T-helper 1 cell treated with Interleukin-12 subunit alpha and Interleukin-12 subunit beta and Interleukin-4 antibody, amounts not matched to agents 30 ng/mL and 1 ng/mL, for 36 hours (primary cell): ENCODE measurements around the gene METTL17. TPM values are rescaled to one million over a fixed set of nuclear protein-coding genes. Genes with fewer than 3 reads are reported as not detected.
"Not testable (repeated sequence)": the region's sequence is repeated elsewhere in the genome, so short reads cannot be mapped to it uniquely, and the experiment has no call there.

Source experiments
- intact Hi-C: fragments of 100-400 bp; cut with micrococcal nuclease; formaldehyde crosslinking; loops from one replicate; pipeline ENCODE4 v1.15.1; 2024
- total RNA-seq: library from RNA; stranded (reverse); gene quantifications from 2 replicates; pipeline ENCODE4 v1.2.3, GENCODE V29; 2022

METTL17 gene
- 90.7 and 96.3 TPM in 2 replicates for total RNA-seq

GRCh38 chr14:20989787-20990600 lies at the start of gene METTL17:
METTL17 (plus strand) TSS chr14:20989980; CDS start chr14:20990003, 23 bp downstream.
- intact Hi-C loops: loop anchor here (1.0 to 10.0 kb wide), 4 partner anchors 19 to 645 kb away; partner anchors contain the start of genes PARP2 and TEP1

- intact Hi-C loops: not testable (repeated sequence)
Measured at GRCh38 chr14:20945146-20945545, 44.6 kb upstream of the METTL17 start.

GRCh38 chr14:20946707-20947106 lies 43.1 kb upstream of the METTL17 start:
- intact Hi-C loops: not testable (repeated sequence)

GRCh38 chr14:20954736-20955537 lies 34.8 kb upstream of the METTL17 start, which contains the start of gene RNASE2:
RNASE2 (plus strand) TSS chr14:20955487; CDS start chr14:20955772, 285 bp downstream.
- intact Hi-C loops: not testable (repeated sequence)

DNA sequence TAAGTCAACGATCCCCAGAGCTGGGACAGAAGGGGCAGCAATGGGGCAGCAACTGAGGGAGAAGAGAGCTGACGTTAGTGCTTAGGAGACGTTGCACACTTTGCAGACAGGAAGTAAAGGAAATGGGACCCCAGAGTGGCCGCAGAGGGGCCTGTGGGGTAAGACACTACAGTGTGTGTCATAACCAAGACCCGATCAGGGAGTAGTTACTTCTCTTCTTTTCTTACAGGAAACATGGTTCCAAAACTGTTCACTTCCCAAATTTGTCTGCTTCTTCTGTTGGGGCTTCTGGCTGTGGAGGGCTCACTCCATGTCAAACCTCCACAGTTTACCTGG lies 34.3 kb upstream of the METTL17 start:
- intact Hi-C loops: not testable (repeated sequence)

DNA sequence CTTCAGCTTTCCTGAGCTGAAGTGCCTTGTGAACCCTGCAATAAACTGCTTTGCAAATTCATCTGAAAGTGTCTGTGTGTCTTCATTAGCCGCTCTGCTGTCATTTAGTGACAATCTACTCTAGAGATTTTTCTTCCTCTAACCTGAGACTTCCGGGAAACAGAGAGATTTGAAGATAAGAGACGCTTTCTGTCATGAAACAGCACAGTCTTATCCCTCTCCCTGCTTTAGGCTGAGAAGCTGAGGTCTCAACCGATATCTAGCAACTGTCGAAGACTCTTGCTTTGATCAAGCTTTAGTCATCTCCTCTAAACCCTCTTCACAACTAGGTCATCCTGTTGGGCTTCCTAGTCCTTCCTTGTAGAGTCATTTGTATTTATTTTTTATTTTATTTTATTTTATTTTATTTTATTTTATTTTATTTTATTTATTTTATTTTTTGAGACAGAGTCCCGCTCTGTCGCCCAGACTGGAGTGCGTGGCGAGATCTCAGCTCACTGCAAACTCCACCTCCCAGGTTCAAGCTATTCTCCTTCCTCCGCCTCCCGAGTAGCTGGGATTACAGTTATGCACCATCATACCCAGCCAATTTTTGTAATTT lies 33.3 kb upstream of the METTL17 start:
- intact Hi-C loops: no loop called here

GRCh38 chr14:20958946-20959345 lies 30.8 kb upstream of the METTL17 start:
- intact Hi-C loops: not testable (repeated sequence)

GRCh38 chr14:20969336-20969735 lies 20.4 kb upstream of the METTL17 start:
- intact Hi-C loops: no loop called here

GRCh38 chr14:20970647-20970982 lies 19.2 kb upstream of the METTL17 start:
- intact Hi-C loops: loop anchor here (5.0 kb wide), 3 partner anchors 98 to 508 kb away; partner anchors contain the start of genes PIP4P1 and RNASE4

DNA sequence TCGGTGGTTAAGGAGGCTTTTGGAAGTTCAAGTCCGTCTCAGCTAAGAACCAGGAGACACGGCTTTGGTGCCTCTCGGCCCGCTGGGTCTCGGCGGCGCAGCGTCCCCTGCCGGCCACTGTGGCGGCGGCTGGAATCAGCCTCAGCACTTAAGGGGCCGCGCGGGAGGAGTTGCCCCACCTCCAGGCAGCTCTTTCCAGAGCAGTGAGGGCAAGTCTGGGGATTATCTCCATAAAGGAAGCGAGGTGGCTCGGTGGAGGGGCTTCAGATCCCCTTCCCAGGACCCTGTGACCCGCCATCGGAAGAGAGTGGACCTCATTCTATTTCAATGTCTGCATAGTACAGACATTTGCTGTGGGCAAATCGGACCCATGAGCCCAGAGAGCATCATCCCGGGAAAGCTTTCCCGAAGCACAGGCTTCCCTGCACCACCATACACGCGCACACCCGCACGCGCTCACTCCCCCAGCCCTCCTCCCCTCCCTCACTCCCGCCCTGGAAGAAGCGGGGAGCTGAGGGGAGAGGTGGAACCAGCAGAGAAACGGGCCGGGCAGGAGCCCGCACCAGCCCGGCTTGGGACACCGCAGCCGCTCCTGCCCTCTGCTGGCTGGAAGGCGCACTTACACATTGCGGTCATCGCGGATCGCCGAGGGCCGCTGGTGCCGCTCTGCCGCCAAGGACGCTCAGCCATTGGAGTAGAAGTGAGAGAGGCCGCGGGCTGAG lies 18.6 kb upstream of the METTL17 start:
- intact Hi-C loops: loop anchor here (1.0 to 5.0 kb wide), 9 partner anchors 10 to 509 kb away; partner anchors contain the start of genes METTL17, PIP4P1 and RNASE4

DNA sequence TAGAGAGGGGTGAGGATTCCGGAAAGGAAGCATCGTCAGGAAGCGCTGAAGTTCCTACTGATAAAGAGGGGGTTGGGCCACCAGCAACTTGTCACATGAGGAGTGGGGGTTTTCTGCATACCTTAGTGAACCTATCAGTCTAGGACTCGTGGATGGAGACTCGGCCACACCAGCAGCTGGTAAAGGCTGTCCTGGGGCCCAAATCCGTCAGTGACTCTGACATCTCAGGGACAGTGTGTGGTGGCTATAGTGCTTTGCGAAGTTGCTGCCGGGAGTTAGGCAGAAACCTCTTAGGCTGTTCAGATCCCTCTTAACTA lies 18.1 kb upstream of the METTL17 start:
- intact Hi-C loops: loop anchor here (1.0 to 5.0 kb wide), 9 partner anchors 10 to 509 kb away; partner anchors contain the start of genes METTL17, PIP4P1 and RNASE4

GRCh38 chr14:20973501-20973900 lies 16.3 kb upstream of the METTL17 start:
- intact Hi-C loops: loop anchor here (5.0 kb wide), 3 partner anchors 101 to 511 kb away; partner anchors contain the start of genes PIP4P1 and RNASE4

GRCh38 chr14:20976291-20976690 lies 13.5 kb upstream of the METTL17 start:
- intact Hi-C loops: no loop called here

DNA sequence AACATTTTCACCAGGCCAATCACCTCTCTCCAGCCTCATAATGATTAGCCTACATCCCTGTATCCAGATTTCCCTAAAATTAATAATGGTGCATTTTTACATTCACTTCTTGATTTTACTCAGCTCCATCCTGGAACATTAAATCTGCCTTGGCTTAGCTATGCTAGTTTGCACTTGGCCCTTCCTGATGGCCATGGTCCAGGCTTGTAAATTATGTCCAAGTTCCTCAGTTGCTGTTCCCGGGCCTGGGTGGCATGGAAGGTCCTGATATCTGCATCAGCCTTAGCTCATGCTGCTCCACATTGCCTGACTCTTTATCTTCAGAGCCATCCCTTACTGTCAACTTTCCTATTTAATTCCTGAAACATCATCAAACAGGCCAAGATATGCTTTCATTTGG lies 11.1 kb upstream of the METTL17 start:
- intact Hi-C loops: no loop called here

DNA sequence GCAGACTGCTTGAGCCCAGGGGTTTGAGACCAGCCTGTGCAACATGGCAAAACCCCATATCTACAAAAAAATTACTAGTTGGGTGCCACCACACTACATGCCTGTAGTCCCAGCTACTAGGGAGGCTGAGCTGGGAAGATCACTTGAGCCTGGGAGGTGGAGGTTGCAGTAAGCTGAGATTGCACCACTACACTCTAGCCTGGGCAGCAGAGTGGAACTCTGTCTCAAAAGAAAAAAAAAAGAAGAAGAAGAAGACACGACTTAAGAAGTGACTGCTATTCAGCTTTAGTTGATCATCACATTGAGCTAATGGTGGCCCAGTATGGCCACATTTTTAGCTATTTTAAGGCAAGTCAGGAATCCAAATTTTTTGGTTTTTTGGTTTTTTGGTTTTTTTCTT lies 8.9 kb upstream of the METTL17 start:
- intact Hi-C loops: loop anchor here (10.0 kb wide), 1 partner anchor 636 kb away; the partner anchor contains the start of gene PARP2

DNA sequence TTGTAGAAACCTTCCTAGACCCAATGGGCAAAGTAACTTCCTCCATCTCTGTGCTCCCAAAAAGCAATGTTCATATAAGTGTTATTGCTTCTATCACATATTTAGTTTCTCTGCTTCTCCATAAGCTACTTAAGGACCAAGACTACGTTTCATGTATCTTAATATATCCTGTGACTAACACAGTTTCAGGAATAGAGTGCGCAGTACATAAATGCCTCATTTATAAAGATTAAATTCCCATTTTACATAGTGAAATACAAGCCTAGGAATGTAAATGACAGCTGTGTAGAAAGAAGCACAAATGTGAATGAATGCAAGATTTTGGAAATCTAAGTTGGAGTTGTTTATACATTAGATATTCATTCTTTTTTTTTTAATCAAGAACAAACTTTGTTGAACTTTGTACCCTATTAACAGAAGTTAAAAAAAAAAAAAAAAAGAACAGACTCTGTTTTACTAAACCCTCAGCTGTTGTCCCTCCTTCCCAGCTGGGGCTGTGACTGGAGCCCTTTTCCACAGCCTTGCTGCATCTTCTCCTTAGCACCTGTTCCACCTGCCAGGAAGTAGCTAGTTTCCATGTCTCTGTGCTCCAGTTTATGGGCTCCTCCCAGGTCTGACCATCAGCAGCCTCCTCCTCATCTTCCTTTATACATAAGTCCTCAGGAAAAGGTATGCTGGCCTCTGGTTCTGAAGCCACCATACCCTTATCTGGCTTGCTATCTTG lies 7.0 kb upstream of the METTL17 start:
- intact Hi-C loops: loop anchor here (10.0 kb wide), 1 partner anchor 638 kb away; the partner anchor contains the start of gene PARP2

DNA sequence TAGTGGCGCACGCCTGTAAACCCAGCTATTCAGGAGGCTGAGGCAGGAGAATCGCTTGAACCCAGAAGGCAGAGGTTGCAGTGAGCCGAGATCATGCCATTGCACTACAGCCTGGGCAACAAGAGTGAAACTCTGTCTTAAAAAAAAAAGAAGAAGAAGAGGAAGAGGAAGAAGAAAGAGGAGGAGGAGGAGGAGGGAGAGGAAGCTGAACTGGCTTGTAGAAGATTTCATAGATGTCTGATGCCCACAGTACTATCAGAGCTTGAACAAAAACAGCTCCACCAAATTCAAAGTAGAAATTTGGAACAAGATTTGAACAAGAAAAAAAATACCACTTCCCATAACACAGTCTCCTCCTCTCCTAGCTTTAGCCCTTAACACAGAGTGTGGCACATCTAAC lies 4.1 kb upstream of the METTL17 start:
- intact Hi-C loops: loop anchor here (10.0 kb wide), 1 partner anchor 641 kb away; the partner anchor contains the start of gene PARP2

- intact Hi-C loops: loop anchor here (10.0 kb wide), 1 partner anchor 642 kb away; the partner anchor contains the start of gene PARP2
Measured at GRCh38 chr14:20986811-20987210, 3.0 kb upstream of the METTL17 start.

DNA sequence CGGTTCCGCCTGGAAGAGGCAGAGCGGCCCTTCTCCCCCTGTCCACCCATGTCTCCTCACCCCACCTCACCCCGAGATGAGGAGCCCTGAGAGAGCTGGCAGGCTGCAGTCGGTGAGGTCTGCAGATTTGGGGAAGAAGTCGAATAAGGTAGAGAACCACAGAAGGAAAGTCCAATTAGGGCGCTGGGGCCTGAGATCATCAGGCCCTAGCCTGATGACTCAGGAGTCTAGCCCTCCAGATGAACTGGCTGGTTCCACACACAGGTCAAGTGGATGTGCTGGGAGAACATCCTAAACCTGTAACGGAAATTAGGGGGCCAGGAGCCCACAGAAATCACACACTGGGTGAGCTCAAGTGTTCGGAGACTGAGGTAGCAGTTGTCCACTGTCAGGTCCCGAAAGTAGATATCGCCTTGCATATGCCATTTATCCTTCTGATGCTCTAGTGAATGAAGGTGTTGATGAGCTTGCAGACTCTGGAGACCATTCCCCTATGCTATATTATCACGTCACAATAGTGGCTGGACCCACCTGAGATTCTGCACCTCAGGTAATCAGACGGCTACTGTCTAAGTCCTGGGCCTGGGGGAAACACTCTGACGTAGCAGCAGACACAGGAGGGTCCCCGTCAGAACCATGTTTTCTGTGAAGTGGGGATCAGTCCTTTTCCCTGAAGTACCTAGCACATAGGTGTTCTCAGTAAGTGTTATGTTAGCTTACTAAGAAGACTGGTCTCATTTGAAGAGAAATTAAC lies 886 bp upstream of the METTL17 start:
- intact Hi-C loops: loop anchor here (1.0 to 10.0 kb wide), 3 partner anchors 18 to 644 kb away; partner anchors contain the start of gene PARP2
